GM23338 (cell line): ENCODE results near the gene IL1RN. TPM values are rescaled to one million over a fixed set of nuclear protein-coding genes. Genes with fewer than 3 reads are reported as not detected.

ENCODE experiments used
- ATAC-seq: fragments of 200-7000 bp; cut with Tn5 transposase; 3 replicates; pipeline ENCODE4 v1.9.1; 2020
- DNase-seq: peaks from one replicate; pipeline ENCODE4 v3.0.0-alpha.2; 2015; ENCODE audit warnings: low spot score
- H2AFZ ChIP-seq: fragments of 200-600 bp; sonication (generic); 2 replicates; pipeline ENCODE4 v1.8.0; 2016; ENCODE audit warnings: antibody characterized with exemption, mild to moderate bottlenecking, moderate library complexity
- H3F3A ChIP-seq: fragments of 200-600 bp; sonication (generic); replicated peaks from 2 replicates; pipeline ENCODE4 v1.8.0; 2017; ENCODE audit warnings: antibody characterized with exemption, mixed run types, low read depth
- H3K27ac ChIP-seq: fragments of 200-600 bp; sonication (generic); 2 replicates; pipeline ENCODE4 v1.6.1; 2016; ENCODE audit warnings: low read depth
- H3K27me3 ChIP-seq: fragments of 200-600 bp; sonication (generic); 2 replicates; pipeline ENCODE4 v1.8.0; 2016; ENCODE audit warnings: mild to moderate bottlenecking, mixed run types, moderate library complexity; ENCODE audit not compliant: insufficient read depth
- H3K36me3 ChIP-seq: fragments of 200-600 bp; sonication (generic); 2 replicates; pipeline ENCODE4 v1.8.0; 2016; ENCODE audit warnings: mild to moderate bottlenecking; ENCODE audit not compliant: insufficient read depth
- H3K4me1 ChIP-seq: fragments of 200-600 bp; sonication (generic); 2 replicates; pipeline ENCODE4 v1.8.0; 2016; ENCODE audit warnings: mild to moderate bottlenecking, moderate library complexity; ENCODE audit not compliant: insufficient read depth
- H3K4me2 ChIP-seq: fragments of 200-600 bp; sonication (generic); 2 replicates; pipeline ENCODE4 v1.7.1; 2017; ENCODE audit warnings: mixed run types
- H3K4me3 ChIP-seq: fragments of 200-600 bp; sonication (generic); 2 replicates; pipeline ENCODE4 v1.6.1; 2016; ENCODE audit warnings: mixed run types
- H3K79me2 ChIP-seq: fragments of 200-600 bp; sonication (generic); replicated peaks from 2 replicates; pipeline ENCODE4 v1.8.0; 2017; ENCODE audit warnings: mild to moderate bottlenecking; ENCODE audit not compliant: insufficient read depth
- H3K9me2 ChIP-seq: fragments of 200-600 bp; sonication (generic); 2 replicates; pipeline ENCODE4 v1.8.0; 2017; ENCODE audit not compliant: insufficient read depth
- H4K20me1 ChIP-seq: fragments of 200-600 bp; sonication (generic); replicated peaks from 2 replicates; pipeline ENCODE4 v1.8.0; 2017; ENCODE audit warnings: mild to moderate bottlenecking; ENCODE audit not compliant: insufficient read depth
- H3K27ac Mint-ChIP-seq: 2 replicates; pipeline ENCODE4 v1.8.0; 2020; ENCODE audit warnings: inconsistent platforms, mild to moderate bottlenecking, moderate library complexity, mixed read lengths
- H3K27me3 Mint-ChIP-seq: 3 replicates; pipeline ENCODE4 v1.8.0; 2022; ENCODE audit warnings: low read depth, mild to moderate bottlenecking, moderate library complexity, mixed read lengths, inconsistent platforms; ENCODE audit not compliant: insufficient read depth, poor library complexity
- H3K36me3 Mint-ChIP-seq: 3 replicates; pipeline ENCODE4 v1.8.0; 2021; ENCODE audit warnings: low read depth, mild to moderate bottlenecking, inconsistent platforms, moderate library complexity, mixed read lengths
- H3K4me1 Mint-ChIP-seq: 3 replicates; pipeline ENCODE4 v1.8.0; 2020; ENCODE audit warnings: mild to moderate bottlenecking, inconsistent platforms, mixed read lengths
- H3K4me3 Mint-ChIP-seq: 3 replicates; pipeline ENCODE4 v1.8.0; 2021; ENCODE audit warnings: moderate library complexity, mild to moderate bottlenecking, inconsistent platforms, mixed read lengths
- H3K9me3 Mint-ChIP-seq: 3 replicates; pipeline ENCODE4 v1.8.0; 2020; ENCODE audit warnings: moderate library complexity, mild to moderate bottlenecking, inconsistent platforms, mixed read lengths
- CREB1 ChIP-seq: fragments of 250-450 bp; sonication (Bioruptor Pico); IDR thresholded peaks from 2 replicates; pipeline ENCODE4 v1.5.0; 2020; ENCODE audit warnings: low read depth, mild to moderate bottlenecking, moderate library complexity
- EZH2 ChIP-seq: fragments of 200-600 bp; sonication (generic); IDR thresholded peaks from one replicate; pipeline ENCODE4 v1.8.0; 2017; ENCODE audit warnings: antibody characterized with exemption, mild to moderate bottlenecking, low read depth; ENCODE audit not compliant: unreplicated experiment
- EZH2phosphoT487 ChIP-seq: fragments of 200-600 bp; sonication (generic); IDR thresholded peaks from one replicate; pipeline ENCODE4 v1.8.1; 2018; ENCODE audit warnings: antibody characterized with exemption; ENCODE audit not compliant: unreplicated experiment
- JUNB ChIP-seq: IDR thresholded peaks from one replicate; pipeline ENCODE4 v1.6.1; 2016; ENCODE audit warnings: antibody characterized with exemption; ENCODE audit not compliant: unreplicated experiment
- NANOG ChIP-seq: IDR thresholded peaks from 2 replicates; pipeline ENCODE4 v1.6.1; 2016; ENCODE audit warnings: antibody characterized with exemption, borderline replicate concordance
- REST ChIP-seq: IDR thresholded peaks from one replicate; pipeline ENCODE4 v1.6.1; 2018; ENCODE audit warnings: antibody characterized with exemption; ENCODE audit not compliant: unreplicated experiment
- STAT1 ChIP-seq: IDR thresholded peaks from one replicate; pipeline ENCODE4 v1.6.1; 2016; ENCODE audit warnings: antibody characterized with exemption; ENCODE audit not compliant: unreplicated experiment
- ZNF114 ChIP-seq: fragments of 250-450 bp; sonication (Bioruptor Pico); IDR thresholded peaks from 2 replicates; pipeline ENCODE4 v1.5.0; 2020; ENCODE audit warnings: mild to moderate bottlenecking, moderate library complexity
- ZNF331 ChIP-seq: fragments of 250-450 bp; sonication (Bioruptor Pico); IDR thresholded peaks from 2 replicates; pipeline ENCODE4 v1.5.0; 2020; ENCODE audit warnings: low read depth, mild to moderate bottlenecking, moderate library complexity
- ZNF462 ChIP-seq: fragments of 250-450 bp; sonication (Bioruptor Pico); IDR thresholded peaks from 2 replicates; pipeline ENCODE4 v1.5.0; 2020; ENCODE audit warnings: mild to moderate bottlenecking, moderate library complexity
- polyA plus RNA-seq: library from polyadenylated mRNA; unstranded; fragments of >200 nt; fragmentation: Nextera tagmentation; extraction: Ambion mirVana; gene quantifications from 2 replicates; pipeline ENCODE4 v1.2.1, GENCODE V29; 2016
- total RNA-seq: library from RNA; depleted of rRNA; stranded (reverse); fragments of >200 nt; shearing (Covaris generic); gene quantifications from 2 replicates; pipeline ENCODE4 v1.2.3, GENCODE V29; 2014
- TF ChIP-seq, protein P1 (sequence below), 2 experiments: fragments of 200-600 bp in 1 of 2; sonication (generic) in 1 of 2; conservative IDR thresholded peaks; 2 replicates each; pipeline versions ENCODE4 v1.5.1 to v1.6.1; 2016 to 2017; ENCODE audit warnings: antibody characterized with exemption in 2 of 2, low read depth in 2 of 2, mild to moderate bottlenecking in 2 of 2, moderate library complexity in 1 of 2

Gene IL1RN
- total and polyA plus RNA-seq, 2 experiments from 2014 or later, result not detected

DNA sequence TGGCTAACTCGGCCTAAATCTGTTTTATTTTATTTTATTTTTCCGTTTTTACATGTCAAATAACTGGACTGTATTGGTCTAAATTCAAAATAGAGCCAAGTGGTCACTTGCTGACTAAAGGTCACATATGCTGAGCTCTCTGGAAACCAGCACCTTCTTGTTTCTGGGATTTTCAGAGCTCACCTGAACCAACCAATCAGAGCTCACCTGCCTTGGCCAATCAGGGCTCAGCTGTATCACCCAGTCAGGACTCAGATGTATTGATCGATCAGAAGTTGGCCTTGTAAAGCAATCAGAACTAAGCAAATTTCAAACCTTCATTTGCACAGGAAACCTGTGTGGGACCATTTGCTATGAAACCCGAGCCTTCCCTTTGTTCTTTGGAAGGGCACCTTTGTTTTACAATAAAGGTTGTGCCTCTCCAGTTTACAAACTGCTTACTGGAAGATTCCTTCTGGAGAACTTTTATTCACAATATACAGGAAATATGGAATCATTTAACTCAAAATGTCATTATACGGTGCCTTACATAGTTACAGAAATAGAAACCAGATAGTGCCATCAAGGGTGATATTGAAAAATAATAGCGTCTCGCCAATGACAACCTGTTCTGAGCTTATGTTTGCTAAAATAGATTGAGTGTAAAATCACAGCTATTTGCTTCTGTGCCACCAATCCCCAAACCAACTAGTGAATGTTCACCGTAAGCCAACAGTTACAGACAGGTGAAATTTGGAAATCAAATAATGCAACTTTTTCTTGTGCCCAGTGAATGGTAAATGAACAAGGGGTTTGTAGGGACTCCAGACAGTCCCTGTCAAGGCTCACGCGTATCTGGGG, 29.1 kb downstream of the IL1RN start:
- Histone ChIP-seq H3K9me2 (no peaks in the 10 kb centered on the region), H3K4me2 (peak overlapping the region; percentile 62), H3K4me1 (peaks cover 13% of the 10 kb centered on the region), H3K27ac (no peak overlapping the region), H3K36me3 (no peaks in the 10 kb centered on the region), H3F3A (no peaks in the 10 kb centered on the region), H3K4me3 (peak overlapping the region; percentile 46), H3K27me3 (peaks cover 21% of the 10 kb centered on the region), H3K79me2 (no peaks in the 10 kb centered on the region), H2AFZ (peak overlapping the region; percentile 77), H4K20me1 (no peaks in the 10 kb centered on the region)
- no peaks in the 10 kb centered on the region; the same call in 2 of the 3 replicates for H3K9me3 Mint-ChIP-seq
- TF ChIP-seq, protein P1, sequence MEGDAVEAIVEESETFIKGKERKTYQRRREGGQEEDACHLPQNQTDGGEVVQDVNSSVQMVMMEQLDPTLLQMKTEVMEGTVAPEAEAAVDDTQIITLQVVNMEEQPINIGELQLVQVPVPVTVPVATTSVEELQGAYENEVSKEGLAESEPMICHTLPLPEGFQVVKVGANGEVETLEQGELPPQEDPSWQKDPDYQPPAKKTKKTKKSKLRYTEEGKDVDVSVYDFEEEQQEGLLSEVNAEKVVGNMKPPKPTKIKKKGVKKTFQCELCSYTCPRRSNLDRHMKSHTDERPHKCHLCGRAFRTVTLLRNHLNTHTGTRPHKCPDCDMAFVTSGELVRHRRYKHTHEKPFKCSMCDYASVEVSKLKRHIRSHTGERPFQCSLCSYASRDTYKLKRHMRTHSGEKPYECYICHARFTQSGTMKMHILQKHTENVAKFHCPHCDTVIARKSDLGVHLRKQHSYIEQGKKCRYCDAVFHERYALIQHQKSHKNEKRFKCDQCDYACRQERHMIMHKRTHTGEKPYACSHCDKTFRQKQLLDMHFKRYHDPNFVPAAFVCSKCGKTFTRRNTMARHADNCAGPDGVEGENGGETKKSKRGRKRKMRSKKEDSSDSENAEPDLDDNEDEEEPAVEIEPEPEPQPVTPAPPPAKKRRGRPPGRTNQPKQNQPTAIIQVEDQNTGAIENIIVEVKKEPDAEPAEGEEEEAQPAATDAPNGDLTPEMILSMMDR (conservative IDR thresholded peaks at IDR 0.05; ENCODE audit: low read depth in 2 of 2), result no peak
- no peak for TF ChIP-seq REST
- no peak for TF ChIP-seq ZNF462
- TF ChIP-seq EZH2phosphoT487, result no peak
- TF ChIP-seq STAT1, result no peak
- no peak for TF ChIP-seq ZNF331 (CRISPR knock-in tag)
- TF ChIP-seq JUNB, result no peak
- no peak for TF ChIP-seq EZH2
- TF ChIP-seq NANOG, result no peak
- no peak for TF ChIP-seq CREB1 (CRISPR knock-in tag)
- no peak for TF ChIP-seq ZNF114 (CRISPR knock-in tag)
- ATAC-seq, result peak; percentile 73
- peaks cover 12% of the 10 kb centered on the region for H3K4me1 Mint-ChIP-seq
- H3K27ac Mint-ChIP-seq, result no peak overlapping the region
- H3K27me3 Mint-ChIP-seq, result peaks cover 11% of the 10 kb centered on the region
- no peaks in the 10 kb centered on the region for H3K36me3 Mint-ChIP-seq
- H3K4me3 Mint-ChIP-seq, result peak overlapping the region; percentile 72
- peak; percentile 44 for DNase-seq
